ENCODE data around the gene STXBP5.

Gene STXBP5

DNA sequence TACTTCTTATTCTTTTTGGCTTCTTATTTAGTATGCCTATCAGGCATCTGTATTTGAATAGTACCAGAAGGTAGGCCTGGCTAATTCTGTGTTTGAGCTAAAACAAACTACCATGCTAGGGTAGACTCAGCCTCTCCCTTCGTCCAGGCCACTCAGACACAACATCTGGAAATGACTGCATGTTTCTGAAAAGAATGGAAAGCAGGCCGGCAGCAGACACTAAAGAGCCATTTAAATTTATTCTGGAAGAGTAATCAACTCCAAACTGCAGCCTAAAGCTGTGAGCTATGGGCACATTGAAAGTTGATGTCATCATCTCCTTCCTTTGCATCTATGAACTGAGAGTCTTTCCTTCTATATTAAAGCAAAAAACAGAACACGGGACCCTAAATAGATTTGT lies 233.4 kb downstream of the STXBP5 start:
- TF ChIP-seq, protein P1, sequence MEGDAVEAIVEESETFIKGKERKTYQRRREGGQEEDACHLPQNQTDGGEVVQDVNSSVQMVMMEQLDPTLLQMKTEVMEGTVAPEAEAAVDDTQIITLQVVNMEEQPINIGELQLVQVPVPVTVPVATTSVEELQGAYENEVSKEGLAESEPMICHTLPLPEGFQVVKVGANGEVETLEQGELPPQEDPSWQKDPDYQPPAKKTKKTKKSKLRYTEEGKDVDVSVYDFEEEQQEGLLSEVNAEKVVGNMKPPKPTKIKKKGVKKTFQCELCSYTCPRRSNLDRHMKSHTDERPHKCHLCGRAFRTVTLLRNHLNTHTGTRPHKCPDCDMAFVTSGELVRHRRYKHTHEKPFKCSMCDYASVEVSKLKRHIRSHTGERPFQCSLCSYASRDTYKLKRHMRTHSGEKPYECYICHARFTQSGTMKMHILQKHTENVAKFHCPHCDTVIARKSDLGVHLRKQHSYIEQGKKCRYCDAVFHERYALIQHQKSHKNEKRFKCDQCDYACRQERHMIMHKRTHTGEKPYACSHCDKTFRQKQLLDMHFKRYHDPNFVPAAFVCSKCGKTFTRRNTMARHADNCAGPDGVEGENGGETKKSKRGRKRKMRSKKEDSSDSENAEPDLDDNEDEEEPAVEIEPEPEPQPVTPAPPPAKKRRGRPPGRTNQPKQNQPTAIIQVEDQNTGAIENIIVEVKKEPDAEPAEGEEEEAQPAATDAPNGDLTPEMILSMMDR (IDR thresholded peaks at IDR 0.05) = no peak

DNA sequence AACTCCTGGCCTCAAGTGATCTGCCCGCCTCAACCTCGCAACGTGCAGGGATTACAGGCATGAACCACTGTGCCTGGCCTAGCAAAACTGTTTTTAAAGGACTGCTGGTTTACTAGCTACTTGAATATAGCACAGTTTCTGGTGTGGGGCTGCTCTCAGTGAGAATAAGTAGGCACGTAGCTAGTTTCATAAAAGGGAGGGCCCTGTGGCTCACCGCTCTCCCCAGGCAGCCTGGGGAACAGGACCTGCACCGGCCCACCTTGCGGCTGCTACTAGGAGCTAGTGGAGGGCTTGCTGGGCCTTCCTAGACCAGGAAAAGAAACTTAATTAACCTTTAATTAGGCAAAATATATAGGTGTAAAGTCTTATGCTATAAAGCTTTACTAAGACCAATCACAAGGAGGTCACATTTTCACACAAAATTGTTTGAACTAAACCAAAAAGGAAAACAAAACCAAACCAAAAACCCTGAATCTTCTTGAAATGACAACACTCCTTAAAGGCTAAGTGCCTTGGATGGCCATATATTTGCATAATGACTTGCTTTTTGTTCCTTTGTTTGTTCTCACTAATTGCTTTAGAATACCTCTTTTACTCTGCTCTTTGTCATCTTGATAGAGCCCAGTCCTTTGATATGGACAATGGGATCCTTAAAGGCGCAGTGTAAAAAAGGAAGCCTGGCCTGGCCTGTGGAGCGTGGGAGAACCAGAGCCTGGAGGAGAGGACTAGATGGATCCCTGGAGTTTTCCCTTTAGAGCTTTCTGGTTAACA lies 234.7 kb downstream of the STXBP5 start:
- TF ChIP-seq, protein P1 (IDR thresholded peaks at IDR 0.05) = no peak

Data from LNCAP (cell line).